ENCODE data around the gene ALLC. TPM values are rescaled to one million over a fixed set of nuclear protein-coding genes. Genes with fewer than 3 reads are reported as not detected.

The ALLC gene
- total RNA-seq, 1 experiment from 2014 or later, result not detected

GRCh38 chr2:3741396-3741795 is 83.4 kb downstream of the ALLC start:
- ChIA-PET POLR2A (no interaction called here), CTCF (interaction anchor here (0.9 to 3.1 kb wide), 2 partner anchors 14 to 87 kb away, joined by 3 to 15 read pairs; no protein-coding TSS in a partner anchor)
- intact Hi-C loops (cut with micrococcal nuclease), result no loop called here

GRCh38 chr2:3741867-3742602 is 84.0 kb downstream of the ALLC start:
- H3K27me3 Mint-ChIP-seq (ENCODE audit: insufficient read depth, unreplicated experiment), result no peaks in the 10 kb centered on the region
- no peak overlapping the region for H3K27ac Mint-ChIP-seq (ENCODE audit: low read depth, unreplicated experiment)
- peaks cover 9% of the 10 kb centered on the region for H3K9me3 Mint-ChIP-seq (ENCODE audit: unreplicated experiment)
- ChIA-PET CTCF (interaction anchor here (0.9 to 3.1 kb wide), 4 partner anchors 13 to 86 kb away, joined by 3 to 15 read pairs (median 3); no protein-coding TSS in a partner anchor), POLR2A (no interaction called here)
- no peaks in the 10 kb centered on the region for H3K4me1 Mint-ChIP-seq (ENCODE audit: insufficient read depth, unreplicated experiment)
- intact Hi-C loops (cut with micrococcal nuclease), result no loop called here
- TF ChIP-seq CTCF (IDR thresholded peaks at IDR 0.05; ENCODE audit: unreplicated experiment), result no peak
- BruUV-seq (replicated peaks), result no TSS peak
- no peak for DNase-seq (ENCODE audit: unreplicated experiment)
- H3K36me3 Mint-ChIP-seq (ENCODE audit: insufficient read depth, unreplicated experiment), result no peaks in the 10 kb centered on the region
- no peak overlapping the region for H3K4me3 Mint-ChIP-seq (ENCODE audit: unreplicated experiment)

More at GRCh38 chr2:3741396-3741795, 83.4 kb downstream of the ALLC start:
- no peak overlapping the region for H3K27ac Mint-ChIP-seq (ENCODE audit: low read depth, unreplicated experiment)
- TF ChIP-seq CTCF (IDR thresholded peaks at IDR 0.05; ENCODE audit: unreplicated experiment), result no peak
- no peak for DNase-seq (ENCODE audit: unreplicated experiment)
- no peak overlapping the region for H3K4me3 Mint-ChIP-seq (ENCODE audit: unreplicated experiment)
- no peaks in the 10 kb centered on the region for H3K36me3 Mint-ChIP-seq (ENCODE audit: insufficient read depth, unreplicated experiment)
- BruUV-seq (replicated peaks), result no TSS peak
- H3K9me3 Mint-ChIP-seq (ENCODE audit: unreplicated experiment), result peaks cover 9% of the 10 kb centered on the region
- H3K4me1 Mint-ChIP-seq (ENCODE audit: insufficient read depth, unreplicated experiment), result no peaks in the 10 kb centered on the region
- peaks cover 6% of the 10 kb centered on the region for H3K27me3 Mint-ChIP-seq (ENCODE audit: insufficient read depth, unreplicated experiment)

DNA sequence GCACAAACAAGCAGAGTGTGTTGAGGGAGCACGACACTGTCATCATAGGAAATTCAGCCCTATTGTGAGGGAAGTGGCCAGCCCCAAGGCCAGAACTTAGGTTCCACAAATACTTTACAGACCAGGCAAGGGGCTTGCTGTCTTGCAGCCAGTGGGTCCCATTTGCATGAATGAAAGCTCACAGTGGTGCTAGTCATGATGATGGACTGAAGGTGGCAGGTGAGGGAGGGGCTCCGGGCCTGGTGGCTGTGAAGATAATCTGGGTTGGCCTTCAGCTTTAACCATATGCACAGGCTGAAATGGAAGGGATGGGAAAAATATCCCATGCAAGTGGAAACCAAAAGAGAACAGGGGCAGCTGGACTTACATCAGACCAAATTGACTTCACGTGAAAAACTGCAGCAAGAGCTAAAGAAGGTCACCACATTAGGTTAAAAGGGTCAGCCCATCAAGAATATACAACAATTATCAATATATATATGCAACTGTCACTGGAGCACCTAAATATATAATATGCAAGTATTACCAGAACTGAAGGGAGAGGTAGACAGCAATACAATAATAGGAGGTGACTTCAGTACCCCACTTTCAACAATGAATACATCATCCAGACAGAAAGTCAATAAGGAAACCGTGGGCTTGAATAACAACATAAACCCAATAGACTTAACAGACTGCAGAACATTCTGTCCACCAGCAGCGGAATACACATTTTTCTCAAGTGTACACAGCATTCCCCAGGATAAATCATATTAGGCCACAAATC is 84.9 kb downstream of the ALLC start:
- Mint-ChIP-seq H3K4me1 (ENCODE audit: insufficient read depth, unreplicated experiment) (peaks cover 7% of the 10 kb centered on the region), H3K9me3 (ENCODE audit: unreplicated experiment) (peaks cover 9% of the 10 kb centered on the region), H3K27me3 (ENCODE audit: insufficient read depth, unreplicated experiment) (peaks cover 6% of the 10 kb centered on the region), H3K36me3 (ENCODE audit: insufficient read depth, unreplicated experiment) (no peaks in the 10 kb centered on the region), H3K27ac (ENCODE audit: low read depth, unreplicated experiment) (no peak overlapping the region), H3K4me3 (ENCODE audit: unreplicated experiment) (no peak overlapping the region)
- ChIA-PET CTCF (interaction anchor here (0.9 to 1.0 kb wide), 3 partner anchors 14 to 84 kb away, joined by 3 to 4 read pairs (median 3); no protein-coding TSS in a partner anchor), POLR2A (no interaction called here)
- no TSS peak for BruUV-seq (replicated peaks)
- DNase-seq (ENCODE audit: unreplicated experiment), result no peak
- intact Hi-C loops (cut with micrococcal nuclease), result no loop called here
- TF ChIP-seq CTCF (IDR thresholded peaks at IDR 0.05; ENCODE audit: unreplicated experiment), result no peak

DNA sequence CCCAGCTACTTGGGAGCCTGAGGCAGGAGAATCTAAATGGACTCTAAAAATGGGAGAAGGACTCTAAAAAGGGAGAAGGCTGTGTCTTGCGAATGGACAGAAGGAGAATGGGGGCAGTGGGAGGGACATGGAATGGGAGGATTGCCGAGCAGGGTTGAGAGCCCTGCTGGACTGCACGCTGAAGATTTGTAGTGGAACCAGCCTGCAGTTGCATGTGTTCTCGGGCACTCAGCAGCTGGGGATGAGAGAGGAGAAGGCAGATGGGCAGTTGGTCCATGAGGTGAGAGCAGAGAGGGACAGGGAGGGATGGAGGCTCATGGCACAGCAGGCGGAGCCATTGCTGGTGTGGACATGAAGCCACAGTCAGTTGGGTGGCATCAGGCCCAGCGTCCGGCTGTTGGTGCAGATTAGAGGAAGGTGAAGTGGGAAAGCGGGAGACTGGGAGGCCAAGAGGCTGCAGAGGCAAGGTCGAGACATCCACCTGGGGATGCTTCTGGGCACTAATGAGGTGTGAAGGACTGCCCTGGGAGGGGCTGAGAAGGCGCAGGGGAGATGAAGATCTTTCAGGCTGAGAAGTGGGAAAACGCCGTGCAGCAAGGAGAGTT is 86.1 kb downstream of the ALLC start:
- H3K4me1 Mint-ChIP-seq (ENCODE audit: insufficient read depth, unreplicated experiment), result peaks cover 9% of the 10 kb centered on the region
- no TSS peak for BruUV-seq (replicated peaks)
- peaks cover 9% of the 10 kb centered on the region for H3K9me3 Mint-ChIP-seq (ENCODE audit: unreplicated experiment)
- no peak for TF ChIP-seq CTCF (IDR thresholded peaks at IDR 0.05; ENCODE audit: unreplicated experiment)
- H3K27me3 Mint-ChIP-seq (ENCODE audit: insufficient read depth, unreplicated experiment), result peaks cover 12% of the 10 kb centered on the region
- ChIA-PET CTCF (interaction anchor here (0.6 kb wide), 1 partner anchor 1006 kb away, joined by 3 read pairs; no protein-coding TSS in a partner anchor), POLR2A (no interaction called here)
- no peak overlapping the region for H3K4me3 Mint-ChIP-seq (ENCODE audit: unreplicated experiment)
- DNase-seq (ENCODE audit: unreplicated experiment), result no peak
- intact Hi-C loops (cut with micrococcal nuclease), result no loop called here
- H3K36me3 Mint-ChIP-seq (ENCODE audit: insufficient read depth, unreplicated experiment), result no peaks in the 10 kb centered on the region
- no peak overlapping the region for H3K27ac Mint-ChIP-seq (ENCODE audit: low read depth, unreplicated experiment)

Data from MCF 10A (cell line).